Testis (tissue), 3 donors: ENCODE results near the gene AP1M2. TPM values are rescaled to one million over a fixed set of nuclear protein-coding genes. Genes with fewer than 3 reads are reported as not detected.

Source experiments
- DNase-seq: peaks from one replicate; pipeline ENCODE4 v3.0.0-alpha.2; 2019
- H3K27ac ChIP-seq, 2 donors: fragments of 200-600 bp; sonication (generic); one replicate each; pipeline ENCODE4 v1.5.1; 2019
- H3K27me3 ChIP-seq: fragments of 200-600 bp; sonication (generic); one replicate; pipeline ENCODE4 v1.5.1; 2019
- H3K36me3 ChIP-seq: fragments of 200-600 bp; sonication (generic); one replicate; pipeline ENCODE4 v1.5.1; 2017; ENCODE audit warnings: low read depth; ENCODE audit errors: missing control alignments
- H3K4me1 ChIP-seq: fragments of 200-600 bp; sonication (generic); one replicate; pipeline ENCODE4 v1.5.1; 2019
- H3K4me3 ChIP-seq, 2 donors: fragments of 200-600 bp; sonication (generic); one replicate each; pipeline ENCODE4 v1.5.1; 2017 to 2019
- H3K9me3 ChIP-seq: fragments of 200-600 bp; sonication (generic); one replicate; pipeline ENCODE4 v1.5.1; 2017
- POLR2A ChIP-seq: fragments of 450-650 bp; IDR thresholded peaks from one replicate; pipeline ENCODE4 v1.6.1; 2017; ENCODE audit warnings: antibody characterized with exemption, mild to moderate bottlenecking, moderate library complexity
- WGBS, 2 donors: methylation state at CpG; one replicate each; pipeline ENCODE4 v1.1.5; 2018; 5-methylcytosine and 5-hydroxymethylcytosine counted together
- intact Hi-C: fragments of 100-400 bp; cut with DNase I; formaldehyde crosslinking; loops from one replicate; pipeline ENCODE4 v1.15.1; 2023; ENCODE audit warnings: low total_unique reads
- polyA plus RNA-seq: library from polyadenylated mRNA; stranded (reverse); fragments of 350-450 nt; fragmentation: Illumina TruSeq; extraction: RNeasy Lipid Tissue Mini Kit (QIAGEN cat#74804); gene quantifications from one replicate; pipeline ENCODE4 v1.2.3, GENCODE V29; 2014; ENCODE audit warnings: low read depth, low replicate concordance; ENCODE audit not compliant: insufficient read depth
- total RNA-seq, 2 donors: library from RNA; depleted of rRNA; stranded (reverse); fragments of >200 nt; gene quantifications; one replicate each; pipeline ENCODE4 v1.2.3, GENCODE V29; 2016
- TF ChIP-seq, protein P1 (sequence below), 3 experiments: fragments of 450-650 bp in 2 of 3; fragments of 200-600 bp in 1 of 3; sonication (generic) in 1 of 3; IDR thresholded peaks; one replicate each; pipeline ENCODE4 v1.5.1; 2016 to 2019; ENCODE audit warnings: antibody characterized with exemption in 3 of 3, mild to moderate bottlenecking in 2 of 3, moderate library complexity in 1 of 3

AP1M2 gene
- total and polyA plus RNA-seq, 3 donors from 2014 or later = 6.9 to 23.3 (median 7.7) TPM

DNA sequence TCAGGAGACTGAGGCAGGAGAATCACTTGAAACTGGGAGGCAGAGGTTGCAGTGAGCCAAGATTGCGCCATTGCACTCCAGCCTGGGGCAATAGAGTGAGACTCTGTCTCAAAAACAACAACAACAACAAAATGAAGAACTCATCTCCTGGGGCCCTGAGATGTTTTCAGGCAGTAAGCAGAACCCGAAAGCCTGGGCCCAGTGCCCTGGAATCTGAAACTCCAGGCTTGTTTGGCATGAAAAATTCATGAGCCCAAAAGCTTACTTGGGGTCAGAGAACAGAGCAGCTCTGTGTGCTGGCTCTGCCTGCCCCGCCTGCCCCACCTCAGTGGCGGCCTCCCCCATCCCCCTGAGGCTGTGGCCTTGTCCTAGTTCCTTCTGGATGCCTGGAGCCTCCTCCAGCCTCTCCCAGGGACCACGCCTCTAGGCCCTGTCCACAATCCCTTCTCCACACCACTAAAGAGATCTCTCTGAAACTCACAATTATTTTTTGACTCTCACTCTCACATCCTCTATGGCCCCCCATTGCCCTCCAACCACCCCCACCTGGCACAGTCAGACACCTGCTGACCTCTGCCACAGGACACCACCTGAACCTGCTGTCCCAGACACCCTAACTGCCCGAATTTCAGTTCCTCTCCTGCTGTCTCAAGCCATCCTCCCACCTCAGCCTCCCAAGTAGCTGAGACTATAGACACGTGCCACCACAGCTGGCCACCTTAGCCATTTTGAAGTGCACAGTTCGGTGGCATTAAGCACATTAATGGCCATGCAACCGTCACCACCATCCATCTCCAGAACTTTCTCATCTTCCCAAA, 6.9 kb upstream of the AP1M2 start:
- H3K27me3 ChIP-seq = no peaks in the 10 kb centered on the region
- peak overlapping the region; percentile 55 to 88 for H3K27ac ChIP-seq
- no peaks in the 10 kb centered on the region for H3K9me3 ChIP-seq
- no peak for TF ChIP-seq POLR2A
- TF ChIP-seq, protein P1, sequence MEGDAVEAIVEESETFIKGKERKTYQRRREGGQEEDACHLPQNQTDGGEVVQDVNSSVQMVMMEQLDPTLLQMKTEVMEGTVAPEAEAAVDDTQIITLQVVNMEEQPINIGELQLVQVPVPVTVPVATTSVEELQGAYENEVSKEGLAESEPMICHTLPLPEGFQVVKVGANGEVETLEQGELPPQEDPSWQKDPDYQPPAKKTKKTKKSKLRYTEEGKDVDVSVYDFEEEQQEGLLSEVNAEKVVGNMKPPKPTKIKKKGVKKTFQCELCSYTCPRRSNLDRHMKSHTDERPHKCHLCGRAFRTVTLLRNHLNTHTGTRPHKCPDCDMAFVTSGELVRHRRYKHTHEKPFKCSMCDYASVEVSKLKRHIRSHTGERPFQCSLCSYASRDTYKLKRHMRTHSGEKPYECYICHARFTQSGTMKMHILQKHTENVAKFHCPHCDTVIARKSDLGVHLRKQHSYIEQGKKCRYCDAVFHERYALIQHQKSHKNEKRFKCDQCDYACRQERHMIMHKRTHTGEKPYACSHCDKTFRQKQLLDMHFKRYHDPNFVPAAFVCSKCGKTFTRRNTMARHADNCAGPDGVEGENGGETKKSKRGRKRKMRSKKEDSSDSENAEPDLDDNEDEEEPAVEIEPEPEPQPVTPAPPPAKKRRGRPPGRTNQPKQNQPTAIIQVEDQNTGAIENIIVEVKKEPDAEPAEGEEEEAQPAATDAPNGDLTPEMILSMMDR (IDR thresholded peaks at IDR 0.05) = no peak
- H3K4me3 ChIP-seq = no peak overlapping the region
- peaks cover 22% of the 10 kb centered on the region for H3K4me1 ChIP-seq
- WGBS, 2 donors = 42 to 56% methylated on average over 8 to 9 of the region's 9 CpGs
- intact Hi-C loops = no loop called here
- peak; percentile 92 for DNase-seq
- no peaks in the 10 kb centered on the region for H3K36me3 ChIP-seq

DNA sequence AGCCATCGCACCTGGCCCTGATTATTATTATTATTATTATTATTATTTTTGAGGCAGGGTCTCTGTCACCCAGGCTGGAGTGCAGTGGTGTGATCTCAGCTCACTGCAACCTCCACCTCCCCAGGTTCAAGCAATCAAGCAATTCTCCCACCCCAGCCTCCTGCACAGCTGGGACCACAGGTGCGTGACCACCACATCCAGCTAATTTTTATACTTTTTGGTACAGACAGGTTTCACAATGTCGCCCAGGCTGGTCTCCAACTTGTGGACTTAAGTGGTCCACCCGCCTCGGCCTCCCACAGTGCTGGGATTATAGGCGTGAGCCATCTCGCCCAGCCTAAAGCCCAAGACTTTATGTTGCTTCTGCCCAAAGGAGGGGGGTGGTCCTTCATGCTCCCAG, 6.0 kb upstream of the AP1M2 start:
- DNase-seq = no peak
- H3K4me1 ChIP-seq = peaks cover 22% of the 10 kb centered on the region
- H3K36me3 ChIP-seq = no peaks in the 10 kb centered on the region
- no peak overlapping the region for H3K4me3 ChIP-seq
- no peaks in the 10 kb centered on the region for H3K9me3 ChIP-seq
- TF ChIP-seq, protein P1 (IDR thresholded peaks at IDR 0.05) = no peak
- no peak for TF ChIP-seq POLR2A
- intact Hi-C loops = no loop called here
- peak overlapping the region; percentile 55 to 88 for H3K27ac ChIP-seq
- no peaks in the 10 kb centered on the region for H3K27me3 ChIP-seq
- WGBS, 2 donors = 92 to 93% methylated on average over 7 of the region's 7 CpGs

DNA sequence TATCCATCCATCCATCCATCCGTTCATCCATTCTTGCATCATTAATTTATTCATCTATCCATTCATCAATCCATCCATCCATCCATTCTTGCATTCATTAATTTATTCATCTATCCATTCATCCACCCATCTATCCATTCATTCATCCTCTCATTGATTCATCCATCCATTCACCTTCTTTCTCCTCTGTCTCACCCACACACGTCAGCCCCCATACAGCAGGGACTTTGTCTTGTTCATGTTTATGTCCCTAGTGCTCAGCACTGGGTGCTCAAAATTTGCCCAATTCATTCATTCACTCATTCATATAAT, 683 bp upstream of the AP1M2 start:
- intact Hi-C loops = no loop called here
- DNase-seq = no peak
- Histone ChIP-seq H3K4me3 (no peak overlapping the region), H3K4me1 (peaks cover 4% of the 10 kb centered on the region), H3K27me3 (no peaks in the 10 kb centered on the region), H3K36me3 (no peaks in the 10 kb centered on the region), H3K27ac (no peak overlapping the region), H3K9me3 (no peaks in the 10 kb centered on the region)
- TF ChIP-seq, protein P1 (IDR thresholded peaks at IDR 0.05) = no peak
- no peak for TF ChIP-seq POLR2A
- 56 to 84% methylated on average over 2 of the region's 2 CpGs for WGBS, 2 donors

DNA sequence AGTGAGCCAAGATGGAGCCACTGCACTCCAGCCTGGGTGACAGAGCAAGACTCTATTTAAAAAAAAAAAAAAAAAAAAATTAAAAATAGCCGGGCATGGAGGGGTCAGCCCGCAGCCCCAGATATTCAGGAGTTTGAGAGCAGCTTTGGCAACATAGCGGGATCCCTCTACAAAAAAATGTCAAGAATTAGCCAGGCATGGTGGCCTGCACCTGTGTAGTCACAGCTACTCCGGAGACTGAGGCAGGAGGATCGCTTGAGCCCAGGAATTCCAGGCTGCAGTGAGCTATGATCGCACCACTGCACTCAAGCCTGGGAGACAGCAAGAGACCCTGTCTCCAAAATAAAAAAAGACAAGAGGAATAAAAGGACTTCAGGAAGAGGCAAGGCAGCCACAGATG, 716 bp downstream of the AP1M2 start:
- WGBS, 2 donors = 81 to 87% methylated on average over 6 of the region's 6 CpGs
- no peak overlapping the region for H3K4me3 ChIP-seq
- H3K9me3 ChIP-seq = no peaks in the 10 kb centered on the region
- no peak for TF ChIP-seq POLR2A
- TF ChIP-seq, protein P1 (IDR thresholded peaks at IDR 0.05) = no peak
- intact Hi-C loops = no loop called here
- DNase-seq = no peak
- no peak overlapping the region for H3K27ac ChIP-seq
- H3K4me1 ChIP-seq = peaks cover 4% of the 10 kb centered on the region
- no peaks in the 10 kb centered on the region for H3K36me3 ChIP-seq
- no peaks in the 10 kb centered on the region for H3K27me3 ChIP-seq
